Karpas-422 (cell line): ENCODE data around the gene RANBP3. TPM values are rescaled to one million over a fixed set of nuclear protein-coding genes. Genes with fewer than 3 reads are reported as not detected.

ENCODE experiments used
- DNase-seq: peaks from one replicate; pipeline ENCODE4 v3.0.0-alpha.2; 2015
- H2AFZ ChIP-seq: fragments of 200-600 bp; sonication (generic); 2 replicates; pipeline ENCODE4 v1.6.1; 2014; ENCODE audit warnings: antibody characterized with exemption, low read length, mixed read lengths
- H3K27ac ChIP-seq: fragments of 200-600 bp; sonication (generic); 2 replicates; pipeline ENCODE4 v1.5.1; 2014; ENCODE audit warnings: mild to moderate bottlenecking, low read length, moderate library complexity
- H3K27me3 ChIP-seq: fragments of 200-600 bp; sonication (generic); 2 replicates; pipeline ENCODE4 v1.6.1; 2014; ENCODE audit warnings: low read length, mixed read lengths
- H3K36me3 ChIP-seq: fragments of 200-600 bp; sonication (generic); 2 replicates; pipeline ENCODE4 v1.6.1; 2014; ENCODE audit warnings: low read length, mixed read lengths; ENCODE audit not compliant: insufficient read depth
- H3K4me1 ChIP-seq: fragments of 200-600 bp; sonication (generic); 2 replicates; pipeline ENCODE4 v1.6.1; 2014; ENCODE audit warnings: mild to moderate bottlenecking, low read length, mixed read lengths
- H3K4me2 ChIP-seq: fragments of 200-600 bp; sonication (generic); 2 replicates; pipeline ENCODE4 v1.6.1; 2014; ENCODE audit warnings: low read length, low read depth, mild to moderate bottlenecking; ENCODE audit not compliant: poor library complexity, severe bottlenecking
- H3K4me3 ChIP-seq: fragments of 200-600 bp; sonication (generic); 2 replicates; pipeline ENCODE4 v1.5.1; 2014; ENCODE audit warnings: mild to moderate bottlenecking, antibody characterized with exemption, low read length, mixed read lengths
- H3K79me2 ChIP-seq: fragments of 200-600 bp; sonication (generic); 2 replicates; pipeline ENCODE4 v1.6.1; 2014; ENCODE audit warnings: mild to moderate bottlenecking, low read length, mixed read lengths
- H3K9ac ChIP-seq: fragments of 200-600 bp; sonication (generic); 2 replicates; pipeline ENCODE4 v1.6.0; 2014; ENCODE audit warnings: low read length
- H3K9me2 ChIP-seq: fragments of 200-600 bp; sonication (generic), shearing (Covaris generic); replicated peaks from 2 replicates; pipeline ENCODE4 v1.6.0; 2014; ENCODE audit warnings: mild to moderate bottlenecking, low read length, moderate library complexity; ENCODE audit not compliant: insufficient read depth
- H3K9me3 ChIP-seq: fragments of 300-700, 200-600 bp; sonication (generic); 2 replicates; pipeline ENCODE4 v1.6.1; 2014; ENCODE audit warnings: low read length, mixed read lengths
- H4K20me1 ChIP-seq: fragments of 200-600 bp; sonication (generic); 2 replicates; pipeline ENCODE4 v1.6.1; 2014; ENCODE audit warnings: mild to moderate bottlenecking, antibody characterized with exemption, low read length, low read depth; ENCODE audit not compliant: insufficient read depth
- total RNA-seq: library from RNA; depleted of rRNA; stranded (reverse); fragments of >200 nt; shearing (Covaris generic); gene quantifications from 2 replicates; pipeline ENCODE4 v1.2.3, GENCODE V29; 2014; ENCODE audit warnings: low replicate concordance

The RANBP3 gene
- total RNA-seq, 1 experiment from 2014 or later: 34.0 TPM

DNA sequence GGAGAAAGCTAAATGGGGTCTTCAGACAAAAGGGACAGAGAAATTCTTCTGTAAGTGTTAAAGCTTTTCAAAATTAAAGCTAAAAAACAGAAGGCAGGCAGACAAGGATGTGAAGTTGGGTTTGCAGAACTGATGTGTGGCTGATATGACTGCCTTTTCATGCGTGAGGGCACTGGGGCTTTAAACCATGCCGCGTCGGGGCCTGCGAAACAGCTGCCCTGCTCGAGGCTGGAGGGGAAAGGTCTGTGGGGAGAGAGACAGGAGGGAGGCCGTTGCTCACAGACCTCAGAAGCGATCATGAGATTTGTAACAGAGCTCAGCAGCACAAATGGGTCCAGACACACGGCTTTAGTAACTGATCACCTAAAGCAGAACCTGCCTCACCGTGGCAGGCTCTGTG lies 40.4 kb downstream of the RANBP3 start:
- H3K27ac ChIP-seq: no peak overlapping the region
- DNase-seq: no peak
- no peak overlapping the region for H3K4me2 ChIP-seq
- H3K36me3 ChIP-seq: no peaks in the 10 kb centered on the region
- H3K4me1 ChIP-seq: no peaks in the 10 kb centered on the region
- no peak overlapping the region for H3K9ac ChIP-seq
- H3K9me3 ChIP-seq: no peaks in the 10 kb centered on the region
- H3K4me3 ChIP-seq: no peak overlapping the region
- no peak overlapping the region for H2AFZ ChIP-seq
- no peaks in the 10 kb centered on the region for H3K9me2 ChIP-seq
- H3K79me2 ChIP-seq: peaks cover 50% of the 10 kb centered on the region
- peaks cover 31% of the 10 kb centered on the region for H4K20me1 ChIP-seq
- H3K27me3 ChIP-seq: no peaks in the 10 kb centered on the region

DNA sequence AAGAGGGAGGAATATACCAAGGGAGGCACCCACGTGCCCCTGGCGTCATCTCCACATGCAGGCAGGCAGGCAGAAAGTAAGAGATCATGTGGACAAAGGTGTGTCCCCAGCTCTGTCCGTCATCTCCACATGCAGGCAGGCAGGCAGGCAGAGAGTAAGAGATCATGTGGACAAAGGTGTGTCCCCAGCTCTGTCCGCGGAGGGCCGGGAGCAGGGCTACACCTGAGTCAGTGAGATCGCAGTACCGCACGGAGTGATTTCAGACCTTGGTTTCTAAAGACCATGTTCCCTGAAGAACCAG lies 41.7 kb downstream of the RANBP3 start:
- Histone ChIP-seq H3K27me3 (no peaks in the 10 kb centered on the region), H3K4me2 (no peak overlapping the region), H3K4me3 (no peak overlapping the region), H3K4me1 (no peaks in the 10 kb centered on the region), H3K36me3 (no peaks in the 10 kb centered on the region), H3K27ac (no peak overlapping the region), H2AFZ (no peak overlapping the region), H3K9me2 (no peaks in the 10 kb centered on the region), H3K9me3 (no peaks in the 10 kb centered on the region), H3K9ac (no peak overlapping the region), H3K79me2 (peaks cover 39% of the 10 kb centered on the region), H4K20me1 (peaks cover 21% of the 10 kb centered on the region; the same call in 1 of the 2 replicates)
- no peak for DNase-seq

- Histone ChIP-seq H3K4me3 (no peak overlapping the region), H3K27me3 (no peaks in the 10 kb centered on the region), H3K27ac (no peak overlapping the region), H4K20me1 (peaks cover 16% of the 10 kb centered on the region; the same call in 1 of the 2 replicates), H3K4me2 (no peak overlapping the region), H3K9me3 (no peaks in the 10 kb centered on the region), H3K4me1 (no peaks in the 10 kb centered on the region), H2AFZ (no peak overlapping the region), H3K9me2 (no peaks in the 10 kb centered on the region), H3K9ac (no peak overlapping the region), H3K36me3 (no peaks in the 10 kb centered on the region), H3K79me2 (peaks cover 34% of the 10 kb centered on the region)
- no peak for DNase-seq
These were observed 42.3 kb downstream of the RANBP3 start for GRCh38 chr19:5935473-5936291.

- Histone ChIP-seq H3K79me2 (peaks cover 27% of the 10 kb centered on the region), H4K20me1 (0 out of 2 replicates have a peak, but pooled peaks cover 9% of the 10 kb centered on the region), H3K36me3 (no peaks in the 10 kb centered on the region)
These were observed 43.0 kb downstream of the RANBP3 start for GRCh38 chr19:5934774-5935472.

DNA sequence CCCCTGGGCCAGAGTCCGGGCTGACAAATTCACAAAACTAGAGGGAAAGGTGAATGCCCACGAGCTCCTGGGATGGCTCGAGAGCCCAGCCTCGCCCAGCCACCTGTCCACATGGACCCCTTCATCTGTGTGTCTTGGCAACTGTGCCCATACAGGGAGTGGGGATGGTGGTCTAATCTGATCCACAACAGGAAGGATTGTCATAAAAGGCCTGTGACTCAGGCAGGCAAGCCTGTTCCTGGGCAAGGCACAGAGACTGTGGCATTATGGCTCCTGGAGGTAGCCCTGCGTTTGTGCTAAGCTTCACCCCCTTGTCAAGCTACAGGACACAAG lies 43.9 kb downstream of the RANBP3 start:
- no peak overlapping the region for H3K9ac ChIP-seq
- H3K4me3 ChIP-seq: no peak overlapping the region
- no peaks in the 10 kb centered on the region for H3K9me3 ChIP-seq
- no peaks in the 10 kb centered on the region for H3K27me3 ChIP-seq
- DNase-seq: no peak
- 0 out of 2 replicates have a peak, but pooled peaks cover 9% of the 10 kb centered on the region for H4K20me1 ChIP-seq
- no peak overlapping the region for H2AFZ ChIP-seq
- no peaks in the 10 kb centered on the region for H3K9me2 ChIP-seq
- no peaks in the 10 kb centered on the region for H3K36me3 ChIP-seq
- H3K27ac ChIP-seq: no peak overlapping the region
- peaks cover 24% of the 10 kb centered on the region for H3K79me2 ChIP-seq
- no peak overlapping the region for H3K4me2 ChIP-seq
- no peaks in the 10 kb centered on the region for H3K4me1 ChIP-seq

More at GRCh38 chr19:5934774-5935472, 43.0 kb downstream of the RANBP3 start:
- Histone ChIP-seq H3K27ac (no peak overlapping the region), H2AFZ (no peak overlapping the region), H3K27me3 (no peaks in the 10 kb centered on the region), H3K9me2 (no peaks in the 10 kb centered on the region), H3K9ac (no peak overlapping the region), H3K4me3 (no peak overlapping the region), H3K4me1 (no peaks in the 10 kb centered on the region), H3K4me2 (no peak overlapping the region), H3K9me3 (no peaks in the 10 kb centered on the region)
- DNase-seq: no peak

- Histone ChIP-seq H3K9me3 (no peaks in the 10 kb centered on the region), H3K4me2 (no peak overlapping the region)
- no peak for DNase-seq
These were observed 44.4 kb downstream of the RANBP3 start for GRCh38 chr19:5933391-5934068.

GRCh38 chr19:5932609-5933262 lies 45.2 kb downstream of the RANBP3 start:
- H3K9me2 ChIP-seq: no peaks in the 10 kb centered on the region
- H3K27me3 ChIP-seq: no peaks in the 10 kb centered on the region
- H3K27ac ChIP-seq: no peak overlapping the region
- no peaks in the 10 kb centered on the region for H3K4me1 ChIP-seq
- H3K79me2 ChIP-seq: peaks cover 23% of the 10 kb centered on the region
- no peak overlapping the region for H2AFZ ChIP-seq
- H3K4me3 ChIP-seq: no peak overlapping the region
- 0 out of 2 replicates have a peak, but pooled peaks cover 9% of the 10 kb centered on the region for H4K20me1 ChIP-seq
- peaks cover 10% of the 10 kb centered on the region; the same call in 1 of the 2 replicates for H3K36me3 ChIP-seq
- H3K9me3 ChIP-seq: no peaks in the 10 kb centered on the region
- DNase-seq: no peak
- no peak overlapping the region for H3K4me2 ChIP-seq
- H3K9ac ChIP-seq: no peak overlapping the region

More at GRCh38 chr19:5933391-5934068, 44.4 kb downstream of the RANBP3 start:
- H3K27ac ChIP-seq: no peak overlapping the region
- no peak overlapping the region for H3K9ac ChIP-seq
- H3K27me3 ChIP-seq: no peaks in the 10 kb centered on the region
- H2AFZ ChIP-seq: no peak overlapping the region
- H3K4me3 ChIP-seq: no peak overlapping the region
- H3K36me3 ChIP-seq: peaks cover 2% of the 10 kb centered on the region; the same call in 1 of the 2 replicates
- H4K20me1 ChIP-seq: 0 out of 2 replicates have a peak, but pooled peaks cover 9% of the 10 kb centered on the region
- H3K79me2 ChIP-seq: peaks cover 23% of the 10 kb centered on the region
- no peaks in the 10 kb centered on the region for H3K4me1 ChIP-seq
- no peaks in the 10 kb centered on the region for H3K9me2 ChIP-seq
